NCI-H1048 (cell line): ENCODE results near the gene PRKG1.
"Not testable (repeated sequence)": the region's sequence is repeated elsewhere in the genome, so short reads cannot be mapped to it uniquely, and the experiment has no call there.

Experiments used
- DNase-seq: peaks from one replicate; lab custom pipeline; 2025; lab: John Stamatoyannopoulos, UW

The PRKG1 gene

DNA sequence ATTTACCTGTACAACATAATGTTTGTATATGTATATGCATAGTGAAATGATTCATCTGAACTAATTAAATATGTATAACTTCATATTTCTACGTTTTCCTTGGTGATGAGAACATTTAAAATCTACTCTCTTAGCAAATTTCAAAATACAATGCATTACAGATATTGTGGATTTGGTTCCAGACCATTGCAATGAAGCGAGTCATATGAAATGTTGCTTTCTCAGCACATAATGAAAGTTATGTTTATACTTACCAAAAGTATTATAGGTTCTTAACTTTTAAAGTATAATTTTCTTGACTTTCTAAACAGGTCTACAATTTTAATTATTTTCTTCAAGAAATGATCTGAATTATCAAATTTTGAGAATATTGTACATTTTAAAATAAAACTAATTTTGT lies 435.9 kb downstream of the PRKG1 start:
- DNase-seq, result no peak

- DNase-seq, result no peak
These were observed 447.3 kb downstream of the PRKG1 start for GRCh38 chr10:51521605-51522004.

DNA sequence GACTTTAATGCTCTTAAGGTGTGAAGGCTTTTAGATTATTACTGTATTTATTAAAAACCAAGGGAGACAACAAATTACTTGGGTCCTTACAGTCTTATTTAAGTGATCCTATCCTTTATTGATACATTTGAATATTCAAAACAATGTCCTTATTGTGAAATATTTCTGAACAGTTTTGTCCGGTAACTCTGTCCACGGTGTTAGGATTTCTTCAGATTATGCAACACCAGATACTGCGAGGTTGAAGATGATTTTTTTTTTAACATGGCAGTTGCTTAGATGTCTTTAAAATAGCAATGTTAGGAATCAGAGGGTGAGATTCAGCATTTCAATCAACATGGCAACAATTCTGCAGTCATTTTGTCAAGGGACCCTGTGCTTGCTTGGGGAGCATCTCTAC lies 448.6 kb downstream of the PRKG1 start:
- DNase-seq, result no peak

GRCh38 chr10:51523440-51523839 lies 449.2 kb downstream of the PRKG1 start:
- no peak for DNase-seq

DNA sequence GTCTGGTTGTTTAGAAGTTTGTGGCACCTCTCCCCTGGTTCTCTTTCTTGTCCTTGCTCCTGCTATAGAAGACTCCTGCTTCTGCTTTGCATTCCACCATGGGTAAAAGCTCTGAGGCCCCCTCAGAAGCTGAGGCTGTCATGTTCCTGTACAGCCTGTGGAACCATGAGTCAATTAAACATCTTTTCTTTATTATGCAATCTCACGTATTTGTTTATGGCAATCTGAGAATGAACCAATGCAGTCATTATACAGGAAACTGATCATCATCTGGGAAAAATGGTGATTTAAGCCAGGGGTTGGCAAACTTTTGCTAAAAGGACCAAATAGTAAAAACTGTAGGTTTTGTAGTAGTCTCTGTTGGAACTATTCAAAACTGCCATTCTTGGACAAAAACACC lies 449.8 kb downstream of the PRKG1 start:
- DNase-seq, result no peak

GRCh38 chr10:51527522-51528219 lies 453.4 kb downstream of the PRKG1 start:
- DNase-seq, result no peak

DNA sequence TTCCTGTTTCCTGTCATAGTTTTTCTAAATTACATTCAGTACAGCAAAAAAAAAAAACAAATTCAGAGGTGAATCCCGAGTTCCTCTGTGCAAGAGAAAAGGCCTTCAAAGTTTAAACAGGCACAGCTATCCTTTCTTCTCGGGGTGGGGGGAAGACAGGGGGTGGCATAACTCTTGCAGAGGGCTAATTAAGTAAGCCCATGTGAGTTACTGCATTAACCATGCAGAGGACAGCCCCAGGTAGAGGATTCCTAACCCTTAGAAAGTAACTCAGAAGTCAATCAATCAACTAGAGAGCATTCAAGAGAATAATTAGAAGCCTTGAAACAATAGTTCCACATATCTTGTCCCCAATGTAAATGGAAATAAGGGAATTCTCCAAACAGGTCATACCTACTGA lies 454.2 kb downstream of the PRKG1 start:
- no peak for DNase-seq

GRCh38 chr10:51530541-51530940 lies 456.3 kb downstream of the PRKG1 start:
- no peak for DNase-seq

DNA sequence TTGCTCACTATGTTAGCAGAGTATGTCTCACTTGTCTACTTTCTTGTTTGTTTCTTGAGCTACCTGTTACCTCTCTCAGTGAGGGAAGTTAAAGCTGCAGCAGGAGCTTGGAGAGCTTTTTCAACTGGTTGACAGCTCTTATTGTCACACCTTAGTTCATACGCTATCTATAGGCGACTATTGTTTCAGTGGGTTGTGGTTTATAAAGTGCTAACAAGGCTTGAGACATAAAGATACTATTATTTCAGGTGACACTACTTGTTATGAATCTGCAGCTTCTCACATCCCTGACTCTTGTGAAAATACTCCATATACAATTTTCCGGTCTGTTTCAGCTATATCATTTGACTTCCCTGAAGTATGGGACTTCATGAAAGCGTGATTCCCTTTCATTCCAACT lies 457.8 kb downstream of the PRKG1 start:
- no peak for DNase-seq

GRCh38 chr10:51542853-51543252 lies 468.6 kb downstream of the PRKG1 start:
- no peak for DNase-seq

DNA sequence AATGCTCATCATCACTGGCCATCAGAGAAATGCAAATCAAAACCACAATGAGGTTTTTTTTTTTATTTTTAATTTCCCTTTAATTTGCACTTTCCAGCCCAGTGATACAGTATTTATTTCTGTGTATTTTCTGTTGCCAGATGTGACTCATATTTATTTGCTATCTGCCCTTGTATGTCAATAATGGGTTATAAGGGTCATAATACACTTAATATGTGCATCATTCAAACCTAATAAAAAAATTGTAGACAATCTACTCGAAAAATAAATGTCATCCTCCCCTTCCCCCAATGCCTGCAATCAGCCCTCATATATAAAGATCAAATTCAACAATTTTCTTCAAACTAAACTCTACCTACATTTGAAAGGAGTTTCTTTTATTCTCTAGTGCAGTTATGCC lies 470.6 kb downstream of the PRKG1 start:
- no peak for DNase-seq

DNA sequence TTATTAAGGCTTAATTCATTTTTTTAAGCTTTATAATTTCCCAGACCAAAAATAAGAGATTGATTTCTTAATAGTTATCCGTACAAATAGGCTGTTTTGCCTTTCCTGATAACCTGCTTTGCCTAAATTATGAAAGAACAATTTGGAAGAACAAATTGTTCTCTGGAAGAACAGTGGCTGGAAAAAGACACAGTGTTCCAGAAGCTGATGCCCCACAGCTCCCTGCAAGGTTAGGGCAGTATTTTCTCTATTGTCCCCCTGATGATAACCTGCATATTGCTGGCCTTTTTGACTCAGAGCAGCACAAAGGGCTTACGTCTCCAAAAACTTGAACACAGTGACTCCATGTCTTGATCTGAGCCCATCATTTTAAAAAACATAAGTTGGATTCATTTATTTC lies 473.7 kb downstream of the PRKG1 start:
- DNase-seq, result no peak

GRCh38 chr10:51552879-51553278 lies 478.6 kb downstream of the PRKG1 start:
- no peak for DNase-seq

DNA sequence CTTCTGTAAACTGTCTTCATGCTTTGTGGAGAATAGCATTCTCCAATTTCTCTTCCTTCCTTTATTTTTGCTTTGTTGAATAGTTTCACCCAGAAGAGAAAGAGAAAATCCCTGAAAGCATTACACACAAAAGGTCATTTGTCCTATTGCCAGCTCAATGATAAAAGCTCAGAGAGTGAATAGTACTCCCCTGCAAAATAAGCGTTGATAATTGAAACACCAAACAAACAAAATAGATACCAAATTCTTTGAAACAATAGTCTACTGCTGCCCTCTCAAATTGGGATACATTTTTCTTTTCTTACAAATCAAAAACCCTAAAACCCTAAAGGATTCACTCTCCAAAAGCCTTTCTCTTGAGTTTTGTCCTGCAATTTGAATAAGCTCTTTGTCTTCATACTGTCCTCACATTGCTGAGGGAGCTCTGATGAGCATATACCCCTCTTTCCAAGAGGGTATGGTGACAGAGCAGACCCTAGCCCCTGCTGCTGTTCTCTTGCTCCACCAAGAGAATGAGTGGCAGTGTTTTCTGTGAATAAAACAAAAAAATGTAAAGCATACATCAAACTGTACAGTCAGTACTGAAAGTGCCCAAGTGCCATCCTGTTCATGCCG lies 490.7 kb downstream of the PRKG1 start:
- DNase-seq, result no peak

DNA sequence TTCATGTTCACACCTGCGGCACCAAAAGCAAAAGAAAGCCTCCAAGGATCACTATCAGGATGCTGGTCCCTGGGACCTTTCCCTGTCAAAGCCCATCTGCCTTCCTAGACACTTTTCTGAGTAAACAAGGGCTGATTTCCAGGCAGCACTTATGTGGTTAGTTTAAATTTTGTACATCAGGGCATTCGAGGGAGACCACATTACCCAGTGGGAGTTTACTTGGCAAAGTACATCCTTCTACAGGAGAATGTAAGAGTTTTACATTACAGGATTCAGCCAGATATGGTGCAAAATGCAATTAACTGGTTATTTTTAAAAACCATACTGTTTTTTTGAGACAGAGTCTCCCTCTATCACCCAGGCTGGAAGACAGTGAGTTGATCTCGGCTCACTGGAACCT lies 493.0 kb downstream of the PRKG1 start:
- DNase-seq, result no peak

GRCh38 chr10:51569467-51569866 lies 495.2 kb downstream of the PRKG1 start:
- DNase-seq, result no peak

DNA sequence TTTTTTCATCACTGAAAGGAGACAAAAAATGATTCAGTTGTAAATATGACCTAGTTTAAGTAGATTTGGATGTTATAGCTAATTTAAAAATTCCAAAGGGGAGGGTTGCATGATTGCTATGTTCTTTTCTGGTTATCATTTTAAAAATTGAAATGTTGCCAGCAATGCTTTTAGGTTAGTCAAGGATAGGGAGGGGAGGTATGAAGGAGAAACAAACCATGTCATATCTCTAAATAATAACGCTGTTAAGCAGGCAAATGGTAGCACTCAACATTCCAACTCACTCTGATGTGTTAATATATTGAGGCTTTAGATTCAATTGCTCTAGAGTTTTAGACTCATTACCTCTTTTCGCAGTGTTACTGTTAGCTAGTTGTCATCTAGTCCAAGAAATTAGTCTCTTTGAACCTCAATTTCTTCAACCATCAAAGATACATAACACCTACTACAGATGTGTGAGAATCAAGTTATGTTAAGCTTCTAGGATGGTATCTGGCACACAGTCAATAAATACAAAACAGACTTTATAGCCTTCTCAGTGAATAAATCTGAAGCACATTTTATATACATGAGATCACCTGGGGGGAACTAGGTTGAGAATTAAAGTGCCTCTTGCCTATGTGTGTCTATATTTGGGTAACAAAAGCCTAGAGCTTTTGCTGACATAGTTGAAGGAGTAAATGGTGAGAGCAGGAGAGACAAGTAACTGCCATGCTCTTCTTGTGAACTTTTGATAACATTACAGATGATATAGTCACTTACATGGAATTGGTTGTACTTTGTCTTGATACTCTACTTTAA lies 500.2 kb downstream of the PRKG1 start:
- DNase-seq, result no peak

GRCh38 chr10:51581196-51581595 lies 506.9 kb downstream of the PRKG1 start:
- not testable (repeated sequence) for DNase-seq

DNA sequence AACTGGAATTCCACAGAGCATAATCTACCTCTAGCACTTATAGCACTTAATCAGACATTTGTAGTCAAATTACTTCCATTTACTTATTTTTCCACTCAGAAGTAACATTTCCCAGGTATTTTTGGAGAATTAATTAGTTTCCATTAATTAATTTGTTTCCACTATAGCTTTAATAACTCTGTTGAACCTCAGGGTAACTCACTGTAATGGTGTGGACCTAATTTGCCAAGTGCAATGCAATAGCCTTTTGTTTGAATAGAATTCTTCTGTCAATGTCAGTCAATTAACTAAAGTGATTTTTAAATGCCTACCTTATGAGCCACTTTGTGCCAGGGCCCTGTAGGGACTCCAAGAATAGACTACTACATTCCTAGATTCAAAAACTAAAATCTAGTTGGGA lies 509.7 kb downstream of the PRKG1 start:
- DNase-seq, result no peak

- DNase-seq, result no peak
These were observed 511.5 kb downstream of the PRKG1 start for GRCh38 chr10:51585742-51586141.

- no peak for DNase-seq
These were observed 514.7 kb downstream of the PRKG1 start for GRCh38 chr10:51588984-51589383.

DNA sequence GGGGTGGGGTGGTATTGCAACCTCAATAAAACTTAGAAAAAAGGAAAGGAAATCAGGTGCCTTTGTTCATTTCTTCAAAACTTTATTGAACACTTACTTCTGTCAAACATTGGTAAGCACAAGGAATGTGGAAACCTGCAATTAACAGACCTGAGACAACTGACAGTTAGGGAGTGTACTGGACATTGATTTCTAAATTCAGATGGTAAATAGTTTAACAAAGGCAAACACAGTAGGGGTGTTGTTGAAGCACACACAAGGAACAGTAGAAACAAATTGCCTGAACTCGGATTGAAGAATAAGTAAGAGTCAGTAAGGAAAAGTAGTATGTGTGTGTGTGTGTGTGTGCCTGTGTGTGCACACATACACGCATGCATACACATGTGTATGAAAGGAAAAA lies 516.5 kb downstream of the PRKG1 start:
- no peak for DNase-seq

DNA sequence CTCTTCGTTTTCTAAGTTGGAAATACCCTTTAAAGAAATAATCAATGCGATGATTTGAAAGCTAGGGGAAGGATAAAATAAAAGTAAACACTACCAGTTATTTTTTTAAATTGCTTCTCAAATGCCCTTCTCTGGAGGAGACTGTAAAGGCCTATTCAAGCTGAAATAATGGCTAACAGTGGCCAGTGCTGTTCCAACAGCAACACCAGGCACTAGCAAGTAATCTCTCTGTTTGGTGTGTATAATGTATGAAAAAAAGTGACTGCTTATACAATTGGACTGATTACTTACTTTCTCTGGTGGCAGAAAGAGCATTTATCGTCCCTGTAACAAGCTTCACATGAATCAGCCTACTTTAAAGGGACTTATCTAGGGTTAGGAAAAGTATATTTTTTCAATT lies 522.4 kb downstream of the PRKG1 start:
- no peak for DNase-seq
